Tibial nerve (tissue), 4 donors: ENCODE results near the gene CTLA4.

ENCODE experiments used
- EP300 ChIP-seq, 2 donors: sonication (generic); formaldehyde crosslinking; IDR thresholded peaks; one replicate each; pipeline ENCODE4 v1.6.1; 2017; ENCODE audit warnings: antibody characterized with exemption in 2 of 2, mild to moderate bottlenecking in 1 of 2
- POLR2A ChIP-seq, 2 donors: fragments of 450-650 bp; IDR thresholded peaks; one replicate each; pipeline ENCODE4 v1.6.1; 2017; ENCODE audit warnings: antibody characterized with exemption in 2 of 2, mild to moderate bottlenecking in 2 of 2, moderate library complexity in 2 of 2
- TF ChIP-seq, protein P1 (sequence below), 5 experiments: fragments of 200-600 bp in 3 of 5; fragments of 450-650 bp in 2 of 5; sonication (generic) in 3 of 5; IDR thresholded peaks; one replicate each; pipeline ENCODE4 v1.5.1; 2016 to 2019; ENCODE audit warnings: antibody characterized with exemption in 5 of 5, mild to moderate bottlenecking in 3 of 5, moderate library complexity in 2 of 5

DNA sequence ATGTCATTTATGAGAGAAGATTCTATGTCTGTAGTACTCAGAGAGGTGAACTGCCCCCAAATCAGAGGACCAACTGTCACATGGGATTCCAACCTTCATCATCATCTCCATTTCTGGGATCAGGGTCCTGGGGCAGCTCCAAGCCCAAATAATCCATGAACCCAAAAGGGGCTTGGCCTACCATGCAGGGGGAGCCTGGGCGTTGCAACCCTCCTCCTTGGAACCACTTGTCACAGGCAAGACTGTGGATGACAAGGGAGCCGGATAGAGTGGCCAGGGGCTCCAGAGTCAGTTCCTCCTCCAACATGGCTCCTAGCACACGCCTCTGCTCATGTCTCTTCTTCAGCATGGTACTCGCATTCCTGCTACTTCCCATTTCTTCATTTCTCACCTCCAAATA is 7.9 kb downstream of the CTLA4 start:
- TF ChIP-seq POLR2A (IDR thresholded peaks at IDR 0.05) (no peak), EP300 (IDR thresholded peaks at IDR 0.05) (no peak)
- TF ChIP-seq, protein P1, sequence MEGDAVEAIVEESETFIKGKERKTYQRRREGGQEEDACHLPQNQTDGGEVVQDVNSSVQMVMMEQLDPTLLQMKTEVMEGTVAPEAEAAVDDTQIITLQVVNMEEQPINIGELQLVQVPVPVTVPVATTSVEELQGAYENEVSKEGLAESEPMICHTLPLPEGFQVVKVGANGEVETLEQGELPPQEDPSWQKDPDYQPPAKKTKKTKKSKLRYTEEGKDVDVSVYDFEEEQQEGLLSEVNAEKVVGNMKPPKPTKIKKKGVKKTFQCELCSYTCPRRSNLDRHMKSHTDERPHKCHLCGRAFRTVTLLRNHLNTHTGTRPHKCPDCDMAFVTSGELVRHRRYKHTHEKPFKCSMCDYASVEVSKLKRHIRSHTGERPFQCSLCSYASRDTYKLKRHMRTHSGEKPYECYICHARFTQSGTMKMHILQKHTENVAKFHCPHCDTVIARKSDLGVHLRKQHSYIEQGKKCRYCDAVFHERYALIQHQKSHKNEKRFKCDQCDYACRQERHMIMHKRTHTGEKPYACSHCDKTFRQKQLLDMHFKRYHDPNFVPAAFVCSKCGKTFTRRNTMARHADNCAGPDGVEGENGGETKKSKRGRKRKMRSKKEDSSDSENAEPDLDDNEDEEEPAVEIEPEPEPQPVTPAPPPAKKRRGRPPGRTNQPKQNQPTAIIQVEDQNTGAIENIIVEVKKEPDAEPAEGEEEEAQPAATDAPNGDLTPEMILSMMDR (IDR thresholded peaks at IDR 0.05), result no peak
